BE2C (cell line): ENCODE measurements around the gene PTPRD.

Source experiments
- DNase-seq: peaks from one replicate; pipeline ENCODE4 v3.0.0-alpha.2; 2020
- H3K27me3 ChIP-seq: fragments of 250-450 bp; sonication (Bioruptor Pico); 2 replicates; pipeline ENCODE4 v1.5.1; 2020; ENCODE audit warnings: mild to moderate bottlenecking
- H3K36me3 ChIP-seq: fragments of 250-450 bp; sonication (Bioruptor Pico); 2 replicates; pipeline ENCODE4 v1.5.1; 2020; ENCODE audit warnings: mild to moderate bottlenecking
- H3K4me1 ChIP-seq: fragments of 250-450 bp; sonication (Bioruptor Pico); 2 replicates; pipeline ENCODE4 v1.5.1; 2020
- H3K4me3 ChIP-seq: 2 replicates; pipeline ENCODE4 v1.5.1; 2011; ENCODE audit warnings: low read depth, low read length
- H3K9me3 ChIP-seq: fragments of 250-450 bp; sonication (Bioruptor Pico); 2 replicates; pipeline ENCODE4 v1.5.1; 2020
- TF ChIP-seq, protein P1 (sequence below): IDR thresholded peaks from 2 replicates; pipeline ENCODE4 v1.5.1; 2012; ENCODE audit warnings: mild to moderate bottlenecking, low read depth, low read length

The PTPRD gene

DNA sequence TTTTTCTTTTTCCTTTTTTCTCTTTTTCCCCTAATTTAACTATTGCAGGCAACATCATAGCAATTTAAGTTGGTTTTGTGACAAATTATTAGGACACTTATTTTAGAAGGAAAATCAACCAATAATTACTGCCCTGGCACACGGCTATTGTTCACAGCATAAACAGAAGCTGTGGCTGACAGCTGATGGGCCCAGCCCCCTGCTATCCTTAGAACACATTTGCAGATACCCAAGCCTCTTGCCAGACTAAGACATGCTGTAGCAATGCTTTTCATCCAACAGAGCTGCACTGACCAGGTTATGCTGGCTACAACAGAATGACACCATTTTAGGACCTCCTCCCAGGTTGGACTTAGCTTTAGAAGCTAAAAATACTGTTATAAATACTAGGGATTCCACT is 1960.5 kb downstream of the PTPRD start:
- H3K4me3 ChIP-seq, result no peak overlapping the region
- no peaks in the 10 kb centered on the region for H3K9me3 ChIP-seq
- no peaks in the 10 kb centered on the region for H3K36me3 ChIP-seq
- no peak for DNase-seq
- H3K4me1 ChIP-seq, result no peaks in the 10 kb centered on the region
- no peaks in the 10 kb centered on the region for H3K27me3 ChIP-seq
- TF ChIP-seq, protein P1, sequence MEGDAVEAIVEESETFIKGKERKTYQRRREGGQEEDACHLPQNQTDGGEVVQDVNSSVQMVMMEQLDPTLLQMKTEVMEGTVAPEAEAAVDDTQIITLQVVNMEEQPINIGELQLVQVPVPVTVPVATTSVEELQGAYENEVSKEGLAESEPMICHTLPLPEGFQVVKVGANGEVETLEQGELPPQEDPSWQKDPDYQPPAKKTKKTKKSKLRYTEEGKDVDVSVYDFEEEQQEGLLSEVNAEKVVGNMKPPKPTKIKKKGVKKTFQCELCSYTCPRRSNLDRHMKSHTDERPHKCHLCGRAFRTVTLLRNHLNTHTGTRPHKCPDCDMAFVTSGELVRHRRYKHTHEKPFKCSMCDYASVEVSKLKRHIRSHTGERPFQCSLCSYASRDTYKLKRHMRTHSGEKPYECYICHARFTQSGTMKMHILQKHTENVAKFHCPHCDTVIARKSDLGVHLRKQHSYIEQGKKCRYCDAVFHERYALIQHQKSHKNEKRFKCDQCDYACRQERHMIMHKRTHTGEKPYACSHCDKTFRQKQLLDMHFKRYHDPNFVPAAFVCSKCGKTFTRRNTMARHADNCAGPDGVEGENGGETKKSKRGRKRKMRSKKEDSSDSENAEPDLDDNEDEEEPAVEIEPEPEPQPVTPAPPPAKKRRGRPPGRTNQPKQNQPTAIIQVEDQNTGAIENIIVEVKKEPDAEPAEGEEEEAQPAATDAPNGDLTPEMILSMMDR, result no peak

DNA sequence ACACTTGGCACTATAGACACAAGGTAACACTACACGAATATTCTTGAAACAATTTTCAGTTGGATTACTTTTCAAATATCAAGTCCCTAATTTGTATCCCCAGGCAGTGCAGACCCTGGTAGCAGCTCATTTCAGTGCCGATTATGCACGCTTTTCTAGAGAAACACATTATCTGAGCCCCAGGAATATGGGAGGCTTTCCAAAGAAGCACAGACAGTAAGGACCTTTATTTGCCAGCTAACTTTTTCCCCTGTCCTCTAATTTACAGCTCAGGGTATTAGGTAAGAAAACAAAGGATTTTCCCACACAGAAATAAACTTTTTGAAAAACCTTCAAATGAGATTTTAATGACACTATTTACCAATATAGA is 1961.0 kb downstream of the PTPRD start:
- Histone ChIP-seq H3K27me3 (no peaks in the 10 kb centered on the region), H3K9me3 (no peaks in the 10 kb centered on the region), H3K4me3 (no peak overlapping the region), H3K4me1 (no peaks in the 10 kb centered on the region), H3K36me3 (no peaks in the 10 kb centered on the region)
- DNase-seq, result no peak
- TF ChIP-seq, protein P1, result no peak

DNA sequence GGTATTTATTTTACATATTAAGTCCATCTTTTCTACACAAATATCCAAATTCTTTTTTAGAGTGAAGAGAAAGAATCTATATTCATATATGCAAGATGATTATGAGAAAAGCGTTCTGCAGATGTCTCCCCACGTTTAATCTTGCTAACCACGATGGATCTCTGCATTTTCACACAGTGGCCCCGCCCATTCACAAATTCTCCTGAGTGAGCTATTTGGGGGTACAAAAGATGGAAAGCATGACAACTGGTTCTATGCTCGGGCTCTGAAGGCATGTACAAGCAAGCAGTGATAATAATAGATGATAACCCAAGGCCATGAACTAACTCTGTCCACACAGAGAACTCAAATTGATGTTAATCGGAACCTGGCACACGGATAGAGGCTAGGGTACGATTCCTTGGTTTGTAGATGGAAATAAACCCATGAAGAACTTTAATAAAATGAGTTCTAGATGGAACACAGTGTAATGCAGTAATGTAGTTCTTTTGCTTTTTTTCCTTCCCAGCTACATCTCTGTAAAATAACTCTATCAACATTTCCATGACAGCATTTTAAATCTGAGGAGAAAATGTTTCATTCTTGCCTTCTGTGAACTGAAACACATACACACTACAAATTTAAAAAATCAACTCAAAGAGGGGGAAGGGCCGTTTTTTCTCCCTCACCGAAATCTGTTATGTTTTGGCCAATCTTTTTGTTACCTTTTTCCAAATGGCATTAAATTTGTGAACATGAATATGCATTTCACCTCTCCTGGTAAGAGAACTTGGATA is 1961.5 kb downstream of the PTPRD start:
- no peaks in the 10 kb centered on the region for H3K4me1 ChIP-seq
- H3K9me3 ChIP-seq, result no peaks in the 10 kb centered on the region
- no peaks in the 10 kb centered on the region for H3K36me3 ChIP-seq
- DNase-seq, result no peak
- H3K27me3 ChIP-seq, result no peaks in the 10 kb centered on the region
- TF ChIP-seq, protein P1, result no peak
- H3K4me3 ChIP-seq, result no peak overlapping the region

DNA sequence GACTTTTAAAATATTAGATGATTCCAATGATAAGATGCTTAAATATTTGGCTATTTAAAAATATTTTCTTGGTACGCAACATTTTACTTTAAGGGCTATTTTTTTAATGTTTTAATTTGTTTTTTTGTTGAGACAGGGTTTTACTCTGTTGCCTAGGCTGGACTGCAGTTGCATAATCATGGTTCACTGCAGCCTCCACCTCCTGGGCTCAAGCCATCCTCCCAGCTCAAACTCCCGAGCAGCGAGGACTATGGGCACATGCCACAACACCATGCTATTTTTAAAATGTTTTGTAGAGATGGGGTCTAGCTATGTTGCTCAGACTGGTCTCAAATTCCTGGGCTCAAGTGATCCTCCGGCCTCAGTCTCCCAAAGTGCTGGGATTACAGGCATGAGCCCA is 1963.0 kb downstream of the PTPRD start:
- no peaks in the 10 kb centered on the region for H3K27me3 ChIP-seq
- no peak overlapping the region for H3K4me3 ChIP-seq
- no peaks in the 10 kb centered on the region for H3K9me3 ChIP-seq
- H3K4me1 ChIP-seq, result no peaks in the 10 kb centered on the region
- DNase-seq, result no peak
- no peaks in the 10 kb centered on the region for H3K36me3 ChIP-seq
- TF ChIP-seq, protein P1, result no peak

DNA sequence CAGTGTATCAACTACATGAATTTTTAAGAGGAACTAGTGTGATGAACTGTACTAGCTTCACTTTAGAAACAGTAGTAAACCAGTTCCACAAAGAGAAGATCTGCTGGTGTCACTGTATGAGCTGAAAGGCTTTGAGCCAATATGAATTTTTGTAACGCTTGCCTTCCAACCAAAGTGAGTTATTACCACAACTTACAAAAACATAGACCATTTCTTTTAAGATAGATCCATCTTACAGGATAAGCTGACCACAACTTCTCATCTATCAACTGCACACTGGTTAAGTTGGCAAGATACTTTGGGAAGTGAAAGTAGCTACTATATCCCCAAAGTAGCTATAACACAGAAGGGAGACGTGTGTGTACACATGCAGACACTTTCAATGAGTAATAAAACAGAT is 1963.6 kb downstream of the PTPRD start:
- Histone ChIP-seq H3K4me1 (no peaks in the 10 kb centered on the region), H3K4me3 (no peak overlapping the region), H3K27me3 (no peaks in the 10 kb centered on the region), H3K9me3 (no peaks in the 10 kb centered on the region), H3K36me3 (no peaks in the 10 kb centered on the region)
- DNase-seq, result no peak
- TF ChIP-seq, protein P1, result no peak

DNA sequence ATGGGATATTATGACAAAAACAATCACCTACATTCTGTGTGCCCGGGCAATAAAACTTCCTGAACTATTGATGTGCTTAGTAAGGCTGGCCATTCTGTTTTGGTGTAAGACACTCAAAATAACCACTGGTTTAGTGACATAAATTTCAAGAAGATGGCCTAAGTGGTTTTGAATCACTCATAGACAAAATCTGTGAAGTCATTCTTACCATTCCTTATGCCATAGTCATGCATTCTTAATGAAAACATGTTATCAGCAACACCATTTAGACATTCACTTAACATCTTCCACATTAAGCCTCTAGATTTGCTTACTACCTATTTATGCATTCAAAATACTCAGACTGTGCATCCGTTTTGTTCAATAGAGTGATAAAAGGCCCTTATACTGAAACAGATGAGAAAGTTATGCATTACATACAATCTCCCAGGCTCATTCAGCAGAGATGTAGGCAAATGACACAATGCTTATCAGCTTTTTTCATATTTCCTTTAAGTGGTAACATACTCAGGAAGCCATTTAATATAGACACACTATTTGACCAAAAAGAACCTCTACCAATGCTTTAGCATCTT is 1964.4 kb downstream of the PTPRD start:
- no peaks in the 10 kb centered on the region for H3K9me3 ChIP-seq
- no peaks in the 10 kb centered on the region for H3K27me3 ChIP-seq
- no peaks in the 10 kb centered on the region for H3K36me3 ChIP-seq
- H3K4me1 ChIP-seq, result no peaks in the 10 kb centered on the region
- H3K4me3 ChIP-seq, result no peak overlapping the region
- no peak for DNase-seq
- TF ChIP-seq, protein P1, result no peak
